AG04450 (cell line): Measurements from ENCODE around the gene NAA35. TPM values are rescaled to one million over a fixed set of nuclear protein-coding genes. Genes with fewer than 3 reads are reported as not detected.

Experiments
- CTCF ChIA-PET: fragments of 300-600, 350-600 bp; formaldehyde crosslinking; extraction: SDS; loops from one replicate; lab custom pipeline; 2022; ENCODE audit warnings: antibody characterized with exemption, inconsistent platforms; lab: Charles Lee
- POLR2A ChIA-PET: fragments of 350-600 bp; formaldehyde crosslinking; extraction: SDS; loops from one replicate; lab custom pipeline; 2021; ENCODE audit warnings: antibody characterized with exemption, inconsistent platforms; lab: Yijun Ruan, JAX
- DNase-seq: peaks from one replicate; pipeline ENCODE4 v3.0.0-alpha.2; 2011; ENCODE audit warnings: low read depth, low spot score
- H3K27ac ChIP-seq: one replicate; pipeline ENCODE4 v1.5.1; 2012; ENCODE audit warnings: low read depth, low read length, control low read depth
- H3K27me3 ChIP-seq: one replicate; pipeline ENCODE4 v1.6.0; 2012; ENCODE audit warnings: low read length; ENCODE audit not compliant: control insufficient read depth, insufficient read depth
- H3K4me3 ChIP-seq: 2 replicates; pipeline ENCODE4 v1.5.1; 2011; ENCODE audit warnings: mild to moderate bottlenecking, low read depth, low read length, control low read depth
- H3K9me3 ChIP-seq: 2 replicates; pipeline ENCODE4 v1.5.1; 2012; ENCODE audit warnings: low read length; ENCODE audit not compliant: control insufficient read depth, insufficient read depth
- polyA plus RNA-seq: library from polyadenylated mRNA; depleted of rRNA; stranded (reverse); fragments of >200 nt; gene quantifications from 2 replicates; pipeline ENCODE4 v1.2.3, GENCODE V29; 2011
- TF ChIP-seq, protein P1 (sequence below): IDR thresholded peaks from 2 replicates; pipeline ENCODE4 v1.5.1; 2011; ENCODE audit warnings: low read depth, low read length, control low read depth, inconsistent platforms

The NAA35 gene
- polyA plus RNA-seq, 1 experiment = 25.2 TPM

DNA sequence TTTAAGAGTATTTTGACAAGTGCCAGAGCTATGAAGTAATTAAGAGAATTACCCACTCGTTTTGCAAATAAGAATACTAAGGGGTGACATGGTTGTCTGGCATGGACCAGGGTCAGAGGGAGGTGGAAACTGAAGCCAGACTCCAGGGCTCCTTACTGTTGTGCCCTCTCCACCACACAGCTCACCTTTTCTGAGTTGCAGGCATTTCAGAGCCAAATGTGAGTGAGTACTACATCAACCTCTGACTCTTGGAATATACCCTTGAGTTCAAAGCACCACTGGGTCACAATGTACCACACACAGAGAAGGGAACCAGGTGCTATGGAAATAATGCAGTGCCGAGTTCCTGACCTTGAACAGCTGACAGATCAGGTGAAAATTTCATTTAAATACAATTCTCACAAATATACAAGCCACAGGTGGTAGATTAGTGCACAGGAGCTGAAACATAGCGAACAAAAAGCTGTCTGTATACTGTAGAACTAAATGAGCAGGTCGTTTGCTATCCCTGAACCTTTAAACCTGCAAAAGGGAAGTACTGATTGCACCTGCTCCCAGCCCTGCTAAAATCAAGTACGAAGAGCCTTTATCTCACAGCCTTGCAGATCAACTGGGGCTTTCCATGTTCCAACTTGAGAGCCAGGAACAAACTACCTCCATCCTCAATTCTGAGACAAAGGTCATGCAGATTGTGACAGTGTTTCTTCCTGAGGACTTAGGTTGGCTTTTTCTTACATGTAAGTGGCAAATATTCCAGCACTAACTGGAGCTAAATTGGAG lies 101.4 kb downstream of the NAA35 start:
- Histone ChIP-seq H3K27me3 (no peaks in the 10 kb centered on the region), H3K9me3 (no peaks in the 10 kb centered on the region), H3K4me3 (no peak overlapping the region), H3K27ac (no peak overlapping the region)
- DNase-seq = no peak
- TF ChIP-seq, protein P1, sequence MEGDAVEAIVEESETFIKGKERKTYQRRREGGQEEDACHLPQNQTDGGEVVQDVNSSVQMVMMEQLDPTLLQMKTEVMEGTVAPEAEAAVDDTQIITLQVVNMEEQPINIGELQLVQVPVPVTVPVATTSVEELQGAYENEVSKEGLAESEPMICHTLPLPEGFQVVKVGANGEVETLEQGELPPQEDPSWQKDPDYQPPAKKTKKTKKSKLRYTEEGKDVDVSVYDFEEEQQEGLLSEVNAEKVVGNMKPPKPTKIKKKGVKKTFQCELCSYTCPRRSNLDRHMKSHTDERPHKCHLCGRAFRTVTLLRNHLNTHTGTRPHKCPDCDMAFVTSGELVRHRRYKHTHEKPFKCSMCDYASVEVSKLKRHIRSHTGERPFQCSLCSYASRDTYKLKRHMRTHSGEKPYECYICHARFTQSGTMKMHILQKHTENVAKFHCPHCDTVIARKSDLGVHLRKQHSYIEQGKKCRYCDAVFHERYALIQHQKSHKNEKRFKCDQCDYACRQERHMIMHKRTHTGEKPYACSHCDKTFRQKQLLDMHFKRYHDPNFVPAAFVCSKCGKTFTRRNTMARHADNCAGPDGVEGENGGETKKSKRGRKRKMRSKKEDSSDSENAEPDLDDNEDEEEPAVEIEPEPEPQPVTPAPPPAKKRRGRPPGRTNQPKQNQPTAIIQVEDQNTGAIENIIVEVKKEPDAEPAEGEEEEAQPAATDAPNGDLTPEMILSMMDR = no peak
- POLR2A ChIA-PET = no interaction called here
- CTCF ChIA-PET = no interaction called here

DNA sequence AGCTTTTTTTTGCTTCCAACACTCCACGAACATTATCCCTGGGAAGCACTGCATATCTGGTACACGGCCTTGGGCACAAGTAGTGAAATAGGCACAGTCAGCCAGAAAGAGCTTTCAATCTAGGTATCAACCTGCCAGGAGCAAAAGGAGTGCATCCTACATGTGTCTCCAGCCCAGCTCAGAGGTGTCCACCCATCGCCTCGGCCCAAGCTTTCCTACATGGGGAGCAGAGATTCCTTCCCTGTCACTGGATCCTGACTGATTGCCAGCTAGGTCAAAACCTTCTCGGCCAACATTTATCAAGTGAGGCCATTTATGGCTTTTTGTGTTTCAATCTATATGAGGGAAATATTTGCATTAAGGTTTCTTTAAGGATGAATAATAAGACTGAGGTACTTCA lies 102.6 kb downstream of the NAA35 start:
- CTCF ChIA-PET = no interaction called here
- Histone ChIP-seq H3K4me3 (no peak overlapping the region), H3K27me3 (no peaks in the 10 kb centered on the region), H3K9me3 (no peaks in the 10 kb centered on the region), H3K27ac (no peak overlapping the region)
- TF ChIP-seq, protein P1 = no peak
- DNase-seq = no peak
- POLR2A ChIA-PET = no interaction called here

DNA sequence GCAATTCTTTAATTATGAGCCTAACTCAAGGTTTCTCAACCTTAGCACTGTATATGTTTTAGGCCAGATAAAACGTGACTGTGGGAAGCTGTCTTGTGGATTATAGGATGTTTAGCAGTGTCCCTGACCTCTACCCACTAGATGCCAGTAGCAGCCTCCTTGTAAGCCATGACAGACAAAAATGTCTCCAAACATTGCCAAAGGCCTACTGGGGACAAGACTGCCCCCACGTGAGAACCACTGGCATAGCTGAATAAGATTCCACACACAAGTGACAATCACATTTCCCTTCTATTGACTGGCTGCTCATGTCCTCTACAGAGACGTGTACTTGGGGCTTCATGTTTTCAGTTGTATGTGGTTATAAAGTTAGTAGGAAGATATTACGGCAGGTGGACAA lies 103.1 kb downstream of the NAA35 start:
- Histone ChIP-seq H3K4me3 (no peak overlapping the region), H3K27me3 (no peaks in the 10 kb centered on the region), H3K9me3 (no peaks in the 10 kb centered on the region), H3K27ac (no peak overlapping the region)
- no peak for DNase-seq
- POLR2A ChIA-PET = no interaction called here
- TF ChIP-seq, protein P1 = no peak
- CTCF ChIA-PET = no interaction called here

DNA sequence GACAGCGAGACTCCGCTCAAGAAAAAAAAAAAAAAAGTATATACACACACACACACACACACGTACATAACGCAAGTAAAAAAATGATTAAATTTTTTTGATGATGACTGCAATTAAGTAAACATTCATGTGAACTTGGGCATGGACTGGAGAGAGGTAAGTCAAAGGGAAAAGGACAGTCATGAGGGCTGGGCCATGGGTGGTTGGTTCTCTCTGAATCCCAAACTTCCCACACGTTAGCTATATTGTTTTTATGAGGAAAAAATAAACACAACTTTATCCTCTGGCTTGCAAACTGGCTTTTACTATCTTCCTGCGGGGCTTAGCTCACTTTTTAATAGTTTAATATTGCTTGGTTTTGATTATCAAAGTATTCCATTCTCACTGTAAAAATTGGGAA lies 104.7 kb downstream of the NAA35 start:
- Histone ChIP-seq H3K27ac (no peak overlapping the region), H3K9me3 (no peaks in the 10 kb centered on the region), H3K4me3 (no peak overlapping the region), H3K27me3 (no peaks in the 10 kb centered on the region)
- ChIA-PET POLR2A (no interaction called here), CTCF (interaction anchor here (0.6 kb wide), 1 partner anchor 193 kb away, joined by 3 read pairs; no protein-coding TSS in a partner anchor)
- TF ChIP-seq, protein P1 = no peak
- no peak for DNase-seq

DNA sequence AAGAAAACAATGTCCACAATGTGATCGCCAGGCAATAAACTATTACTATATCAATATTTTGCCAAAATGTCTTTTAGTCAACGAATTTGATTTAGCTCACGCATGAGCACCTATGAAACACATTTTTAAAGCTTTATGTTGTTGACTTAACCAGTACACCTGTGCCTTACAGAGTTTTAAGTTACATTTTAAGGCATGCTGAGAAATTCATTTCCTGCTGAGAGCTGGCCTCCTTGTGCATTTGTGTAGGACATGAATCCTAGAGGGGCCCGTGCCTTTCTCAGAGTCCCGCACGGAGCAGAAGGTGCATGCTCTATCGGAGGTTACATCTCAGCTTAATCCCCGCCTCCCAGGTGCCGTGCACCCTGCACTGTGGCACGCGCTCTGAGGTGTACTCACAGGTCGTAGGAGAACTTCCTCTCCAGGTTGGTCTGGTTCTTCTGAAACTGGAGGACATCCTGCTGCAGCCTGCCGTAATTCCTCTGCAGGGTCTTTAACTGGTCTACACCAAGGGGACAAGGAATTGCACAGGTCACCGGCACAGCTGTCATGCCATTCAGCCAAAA lies 105.2 kb downstream of the NAA35 start:
- ChIA-PET CTCF (no interaction called here), POLR2A (no interaction called here)
- no peak overlapping the region for H3K4me3 ChIP-seq
- no peaks in the 10 kb centered on the region for H3K27me3 ChIP-seq
- DNase-seq = no peak
- H3K9me3 ChIP-seq = no peaks in the 10 kb centered on the region
- no peak overlapping the region for H3K27ac ChIP-seq
- TF ChIP-seq, protein P1 = no peak
